A673 (cell line): ENCODE measurements around the gene BAAT. TPM values are rescaled to one million over a fixed set of nuclear protein-coding genes. Genes with fewer than 3 reads are reported as not detected.

ENCODE experiments used
- BruUV-seq: library from RNA; stranded (reverse); fragments of 400-500 nt; replicated peaks from 2 replicates; lab custom pipeline; 2021; lab: Mats Ljungman, UMichigan
- CTCF ChIA-PET: fragments of 300-600 bp; sonication (Branson Sonifier 250); formaldehyde crosslinking; loops from one replicate; lab custom pipeline; 2022; ENCODE audit warnings: antibody characterized with exemption; lab: Charles Lee
- POLR2A ChIA-PET: fragments of 300-600 bp; sonication (Branson Sonifier 250); formaldehyde crosslinking; loops from one replicate; lab custom pipeline; 2022; ENCODE audit warnings: antibody characterized with exemption; ENCODE audit not compliant: low non-redundant PET; lab: Charles Lee
- DNase-seq: peaks from one replicate; pipeline ENCODE4 v3.0.0-alpha.2; 2015; ENCODE audit warnings: low spot score
- H3K27ac ChIP-seq: fragments of 200-600 bp; sonication (generic); 2 replicates; pipeline ENCODE4 v1.5.1; 2016; ENCODE audit warnings: mixed run types, low read depth, mild to moderate bottlenecking, mixed read lengths, antibody characterized with exemption, low read length; ENCODE audit not compliant: poor library complexity, severe bottlenecking
- H3K27me3 ChIP-seq: fragments of 200-600 bp; sonication (generic); replicated peaks from 2 replicates; pipeline ENCODE4 v1.6.1; 2017; ENCODE audit warnings: mixed run types, low read depth, mild to moderate bottlenecking, mixed read lengths, antibody characterized with exemption, low read length; ENCODE audit not compliant: insufficient read depth, poor library complexity
- H3K36me3 ChIP-seq: fragments of 200-600 bp; sonication (generic); 2 replicates; pipeline ENCODE4 v1.6.1; 2016; ENCODE audit warnings: mixed run types, mild to moderate bottlenecking, mixed read lengths, antibody characterized with exemption, low read length; ENCODE audit not compliant: insufficient read depth, poor library complexity, severe bottlenecking
- H3K4me1 ChIP-seq: fragments of 200-600 bp; sonication (generic); 2 replicates; pipeline ENCODE4 v1.6.1; 2017; ENCODE audit warnings: mixed run types, mild to moderate bottlenecking, mixed read lengths, antibody characterized with exemption, low read length; ENCODE audit not compliant: insufficient read depth, poor library complexity, severe bottlenecking
- H3K4me3 ChIP-seq: fragments of 200-600 bp; sonication (generic); 2 replicates; pipeline ENCODE4 v1.5.1; 2016; ENCODE audit warnings: low read depth, mixed run types, mild to moderate bottlenecking, mixed read lengths, low read length; ENCODE audit not compliant: poor library complexity, severe bottlenecking
- H3K9me3 ChIP-seq: fragments of 200-600 bp; sonication (generic); 2 replicates; pipeline ENCODE4 v1.6.1; 2016; ENCODE audit warnings: mixed run types, low read depth, mild to moderate bottlenecking, mixed read lengths, antibody characterized with exemption, low read length; ENCODE audit not compliant: poor library complexity, severe bottlenecking
- CTCF ChIP-seq: fragments of 300-800, 200-600 bp; sonication (generic); conservative IDR thresholded peaks from 2 replicates; pipeline ENCODE4 v1.5.1; 2017; ENCODE audit warnings: low read depth, mild to moderate bottlenecking, antibody characterized with exemption, low read length, moderate library complexity, mixed read lengths
- EZH2 ChIP-seq: fragments of 200-600 bp; sonication (generic); IDR thresholded peaks from 2 replicates; pipeline ENCODE4 v1.6.1; 2017; ENCODE audit warnings: borderline replicate concordance, low read depth, mild to moderate bottlenecking, mixed read lengths, antibody characterized with exemption, low read length; ENCODE audit not compliant: poor library complexity, severe bottlenecking
- intact Hi-C: fragments of 100-400 bp; cut with micrococcal nuclease; formaldehyde crosslinking; loops from one replicate; pipeline ENCODE4 v1.10.0; 2022; ENCODE audit not compliant: unreplicated experiment
- total RNA-seq: library from RNA; stranded (reverse); gene quantifications from 2 replicates; pipeline ENCODE4 v1.2.3, GENCODE V29; 2021

The BAAT gene
- total RNA-seq, 1 experiment from 2014 or later = 0.17 TPM

- Histone ChIP-seq H3K4me3 (no peak overlapping the region), H3K36me3 (no peaks in the 10 kb centered on the region), H3K9me3 (no peaks in the 10 kb centered on the region), H3K4me1 (no peaks in the 10 kb centered on the region), H3K27ac (no peak overlapping the region), H3K27me3 (peaks cover 23% of the 10 kb centered on the region)
- BruUV-seq = no TSS peak
- DNase-seq = no peak
- CTCF ChIA-PET = no interaction called here
- TF ChIP-seq EZH2 = no peak
- POLR2A ChIA-PET = no interaction called here
- intact Hi-C loops = no loop called here
These were observed 47.4 kb upstream of the BAAT start for GRCh38 chr9:101432171-101432570.

GRCh38 chr9:101429736-101430135 lies 44.9 kb upstream of the BAAT start:
- no peak for DNase-seq
- H3K9me3 ChIP-seq = no peaks in the 10 kb centered on the region
- no peak overlapping the region for H3K27ac ChIP-seq
- H3K27me3 ChIP-seq = peaks cover 16% of the 10 kb centered on the region
- POLR2A ChIA-PET = no interaction called here
- no peaks in the 10 kb centered on the region for H3K4me1 ChIP-seq
- no peak for TF ChIP-seq CTCF
- TF ChIP-seq EZH2 = no peak
- H3K36me3 ChIP-seq = no peaks in the 10 kb centered on the region
- no peak overlapping the region for H3K4me3 ChIP-seq
- no TSS peak for BruUV-seq
- CTCF ChIA-PET = no interaction called here
- intact Hi-C loops = no loop called here

GRCh38 chr9:101428909-101429308 lies 44.1 kb upstream of the BAAT start:
- Histone ChIP-seq H3K27ac (no peak overlapping the region), H3K4me3 (no peak overlapping the region), H3K9me3 (no peaks in the 10 kb centered on the region), H3K27me3 (peaks cover 16% of the 10 kb centered on the region), H3K4me1 (no peaks in the 10 kb centered on the region), H3K36me3 (no peaks in the 10 kb centered on the region)
- BruUV-seq = no TSS peak
- POLR2A ChIA-PET = no interaction called here
- CTCF ChIA-PET = no interaction called here
- TF ChIP-seq EZH2 (no peak), CTCF (no peak)
- DNase-seq = no peak
- intact Hi-C loops = no loop called here

GRCh38 chr9:101427957-101428655 lies 43.3 kb upstream of the BAAT start:
- no peak overlapping the region for H3K4me3 ChIP-seq
- H3K9me3 ChIP-seq = no peaks in the 10 kb centered on the region
- no peaks in the 10 kb centered on the region for H3K36me3 ChIP-seq
- no peak overlapping the region for H3K27ac ChIP-seq
- DNase-seq = no peak
- CTCF ChIA-PET = no interaction called here
- no peaks in the 10 kb centered on the region for H3K4me1 ChIP-seq
- intact Hi-C loops = no loop called here
- peaks cover 18% of the 10 kb centered on the region for H3K27me3 ChIP-seq
- POLR2A ChIA-PET = no interaction called here
- TF ChIP-seq CTCF (no peak), EZH2 (no peak)
- no TSS peak for BruUV-seq
